Colonic mucosa (tissue), 4 donors: Measurements from ENCODE around the gene TPGS2. TPM values are rescaled to one million over a fixed set of nuclear protein-coding genes. Genes with fewer than 3 reads are reported as not detected.
"Not testable (repeated sequence)": the region's sequence is repeated elsewhere in the genome, so short reads cannot be mapped to it uniquely, and the experiment has no call there.

Source experiments
- DNase-seq: peaks from one replicate; pipeline ENCODE4 v3.0.0-alpha.2; 2020
- H3K27ac ChIP-seq: fragments of 200-600 bp; one replicate; pipeline ENCODE4 v1.8.0; 2021
- H3K27me3 ChIP-seq: fragments of 200-600 bp; one replicate; pipeline ENCODE4 v1.8.0; 2021
- H3K36me3 ChIP-seq: fragments of 200-600 bp; one replicate; pipeline ENCODE4 v1.8.0; 2021
- H3K4me1 ChIP-seq: fragments of 200-600 bp; one replicate; pipeline ENCODE4 v1.8.0; 2021; ENCODE audit warnings: mild to moderate bottlenecking
- H3K4me3 ChIP-seq: fragments of 200-600 bp; one replicate; pipeline ENCODE4 v1.8.0; 2021
- H3K9ac ChIP-seq, 2 donors: one replicate each; pipeline ENCODE4 v1.7.0; 2013; ENCODE audit warnings: control low read depth in 2 of 2, low read depth in 2 of 2, low read length in 2 of 2
- H3K9me3 ChIP-seq: fragments of 200-600 bp; one replicate; pipeline ENCODE4 v1.8.0; 2021
- intact Hi-C: fragments of 100-400 bp; cut with DNase I; formaldehyde crosslinking; loops from one replicate; pipeline ENCODE4 v1.14.1; 2022
- total RNA-seq, 2 donors: library from RNA; stranded (reverse); fragmentation: NEBNext Ultra II Directional in 1 of 2; extraction: Animal tissue kit (Norgen Biotek cat#: 25700) in 1 of 2; gene quantifications; one replicate each; pipeline ENCODE4 v1.2.1, GENCODE V29; 2021
- TF ChIP-seq, protein P1 (sequence below): fragments of 200-600 bp; IDR thresholded peaks from one replicate; pipeline ENCODE4 v1.8.0; 2022; ENCODE audit warnings: antibody characterized with exemption, mild to moderate bottlenecking
- donor health status: healthy.
- donor health status: DM: no; HTN: no; CAD: no.
- donor health status: DM: no; HTN: no; CAD: no.

The TPGS2 gene
- total RNA-seq, 2 donors from 2014 or later, result 51.8 to 79.2 TPM

DNA sequence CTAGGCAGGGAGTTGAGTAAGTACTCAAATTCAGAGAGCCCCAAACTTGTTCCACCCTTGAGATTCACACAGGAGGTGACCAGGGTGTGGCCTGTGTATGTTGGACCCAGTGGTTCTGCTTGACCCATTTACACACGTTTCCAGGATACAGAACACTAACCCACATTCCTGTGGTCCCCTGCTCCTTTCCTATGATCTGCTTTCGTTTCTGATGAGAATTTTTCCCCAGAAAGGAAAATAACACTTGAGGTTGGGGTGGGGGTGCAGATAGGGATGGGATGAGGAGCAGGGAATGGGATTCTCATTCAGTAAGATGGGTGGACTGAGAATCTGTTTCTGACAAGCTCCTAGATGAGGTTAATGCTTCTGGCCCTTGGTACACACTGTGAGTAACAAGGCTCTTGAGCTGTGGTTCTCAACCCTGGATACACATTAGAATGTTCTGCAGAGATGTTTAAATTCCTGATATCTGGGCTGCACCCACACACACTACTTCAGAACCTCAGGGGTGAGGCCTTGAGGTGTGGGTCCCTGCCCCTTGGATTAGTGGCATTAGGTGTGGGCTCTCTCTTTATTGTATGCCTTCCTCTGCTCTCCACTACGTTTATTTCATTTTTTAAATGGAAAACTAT, 58.4 kb downstream of the TPGS2 start:
- H3K9ac ChIP-seq, result no peak overlapping the region
- H3K4me1 ChIP-seq, result no peaks in the 10 kb centered on the region
- no peaks in the 10 kb centered on the region for H3K9me3 ChIP-seq
- DNase-seq, result no peak
- H3K4me3 ChIP-seq, result no peak overlapping the region
- intact Hi-C loops, result no loop called here
- H3K36me3 ChIP-seq, result no peaks in the 10 kb centered on the region
- H3K27ac ChIP-seq, result no peak overlapping the region
- TF ChIP-seq, protein P1, sequence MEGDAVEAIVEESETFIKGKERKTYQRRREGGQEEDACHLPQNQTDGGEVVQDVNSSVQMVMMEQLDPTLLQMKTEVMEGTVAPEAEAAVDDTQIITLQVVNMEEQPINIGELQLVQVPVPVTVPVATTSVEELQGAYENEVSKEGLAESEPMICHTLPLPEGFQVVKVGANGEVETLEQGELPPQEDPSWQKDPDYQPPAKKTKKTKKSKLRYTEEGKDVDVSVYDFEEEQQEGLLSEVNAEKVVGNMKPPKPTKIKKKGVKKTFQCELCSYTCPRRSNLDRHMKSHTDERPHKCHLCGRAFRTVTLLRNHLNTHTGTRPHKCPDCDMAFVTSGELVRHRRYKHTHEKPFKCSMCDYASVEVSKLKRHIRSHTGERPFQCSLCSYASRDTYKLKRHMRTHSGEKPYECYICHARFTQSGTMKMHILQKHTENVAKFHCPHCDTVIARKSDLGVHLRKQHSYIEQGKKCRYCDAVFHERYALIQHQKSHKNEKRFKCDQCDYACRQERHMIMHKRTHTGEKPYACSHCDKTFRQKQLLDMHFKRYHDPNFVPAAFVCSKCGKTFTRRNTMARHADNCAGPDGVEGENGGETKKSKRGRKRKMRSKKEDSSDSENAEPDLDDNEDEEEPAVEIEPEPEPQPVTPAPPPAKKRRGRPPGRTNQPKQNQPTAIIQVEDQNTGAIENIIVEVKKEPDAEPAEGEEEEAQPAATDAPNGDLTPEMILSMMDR, result no peak
- no peaks in the 10 kb centered on the region for H3K27me3 ChIP-seq

GRCh38 chr18:36769611-36770314, 59.0 kb downstream of the TPGS2 start:
- H3K9ac ChIP-seq, result no peak overlapping the region
- no peak overlapping the region for H3K27ac ChIP-seq
- TF ChIP-seq, protein P1, result no peak
- H3K9me3 ChIP-seq, result no peaks in the 10 kb centered on the region
- no peaks in the 10 kb centered on the region for H3K36me3 ChIP-seq
- no peak for DNase-seq
- no peaks in the 10 kb centered on the region for H3K4me1 ChIP-seq
- intact Hi-C loops, result no loop called here
- H3K4me3 ChIP-seq, result no peak overlapping the region
- no peaks in the 10 kb centered on the region for H3K27me3 ChIP-seq

DNA sequence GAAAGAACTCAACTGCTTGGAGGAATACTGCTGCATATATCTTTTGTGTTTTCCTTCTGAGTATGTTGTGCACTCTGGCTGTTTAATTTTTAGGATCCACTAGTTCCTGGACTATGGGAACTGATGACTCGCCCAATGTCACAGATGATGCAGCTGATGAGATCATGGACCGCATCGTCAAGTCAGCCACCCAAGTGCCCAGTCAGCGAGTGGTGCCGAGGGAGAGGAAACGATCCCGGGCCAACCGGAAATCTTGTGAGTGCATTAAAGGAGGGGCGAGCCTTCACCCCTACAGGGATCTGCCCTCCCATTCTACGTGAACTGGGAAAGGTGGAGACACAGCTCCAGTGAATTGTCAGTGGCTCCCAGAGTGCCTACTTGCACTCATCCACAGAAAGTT, 59.6 kb downstream of the TPGS2 start:
- intact Hi-C loops, result no loop called here

GRCh38 chr18:36766836-36767235, 62.0 kb downstream of the TPGS2 start:
- no peak overlapping the region for H3K27ac ChIP-seq
- no peaks in the 10 kb centered on the region for H3K36me3 ChIP-seq
- no peaks in the 10 kb centered on the region for H3K4me1 ChIP-seq
- DNase-seq, result no peak
- no peak overlapping the region for H3K9ac ChIP-seq
- TF ChIP-seq, protein P1, result no peak
- no peaks in the 10 kb centered on the region for H3K9me3 ChIP-seq
- H3K27me3 ChIP-seq, result no peaks in the 10 kb centered on the region
- intact Hi-C loops, result no loop called here
- no peak overlapping the region for H3K4me3 ChIP-seq

More for the DNA sequence above, 59.6 kb downstream of the TPGS2 start:
- Histone ChIP-seq H3K9ac (no peak overlapping the region), H3K27ac (no peak overlapping the region), H3K4me1 (no peaks in the 10 kb centered on the region), H3K4me3 (no peak overlapping the region), H3K27me3 (no peaks in the 10 kb centered on the region), H3K9me3 (no peaks in the 10 kb centered on the region), H3K36me3 (no peaks in the 10 kb centered on the region)
- TF ChIP-seq, protein P1, result no peak
- DNase-seq, result no peak

GRCh38 chr18:36762965-36763364, 65.8 kb downstream of the TPGS2 start:
- H3K36me3 ChIP-seq, H3K27me3 ChIP-seq, H3K9ac ChIP-seq, H3K27ac ChIP-seq, H3K9me3 ChIP-seq, DNase-seq, intact Hi-C loops, H3K4me1 ChIP-seq, H3K4me3 ChIP-seq: not testable (repeated sequence)

- no peaks in the 10 kb centered on the region for H3K9me3 ChIP-seq
- no peaks in the 10 kb centered on the region for H3K4me1 ChIP-seq
- H3K4me3 ChIP-seq, result no peak overlapping the region
- no peak overlapping the region for H3K27ac ChIP-seq
- no peak for DNase-seq
- H3K9ac ChIP-seq, result no peak overlapping the region
- intact Hi-C loops, result no loop called here
- H3K27me3 ChIP-seq, result no peaks in the 10 kb centered on the region
- TF ChIP-seq, protein P1, result no peak
- H3K36me3 ChIP-seq, result no peaks in the 10 kb centered on the region
These were observed 66.7 kb downstream of the TPGS2 start for GRCh38 chr18:36762074-36762473.
